ENCODE measurements around the gene C2orf49. TPM values are rescaled to one million over a fixed set of nuclear protein-coding genes. Genes with fewer than 3 reads are reported as not detected.

The C2orf49 gene
- polyA plus RNA-seq, 3 donors = 8.1 to 10.4 (median 8.6) TPM

GRCh38 chr2:105299290-105299689 lies 38.0 kb upstream of the C2orf49 start:
- Mint-ChIP-seq H3K27ac (peak overlapping the region in 1 of 7 donors; percentile 16), H3K4me3 (no peak overlapping the region), H3K4me1 (peaks cover 5% of the 10 kb centered on the region), H3K36me3 (peaks cover 55 to 63% of the 10 kb centered on the region in 2 donors), H3K27me3 (ENCODE audit: low read depth in 3 of 3) (peaks cover 0 to 2% (median 0%) of the 10 kb centered on the region in 3 donors), H3K9me3 (no peaks in the 10 kb centered on the region)
- Histone ChIP-seq H3K27me3 (ENCODE audit: control insufficient read depth in 2 of 2, insufficient read depth in 2 of 2, low read length in 2 of 2) (no peaks in the 10 kb centered on the region), H3K4me2 (replicated peaks; ENCODE audit: extremely low read depth, low read length, poor library complexity, severe bottlenecking) (no peak overlapping the region), H3K4me3 (replicated peaks in 1 of 3; ENCODE audit: low read depth in 2 of 3, low read length in 3 of 3) (no peak overlapping the region), H3K79me2 (ENCODE audit: insufficient read depth, low read length) (peaks cover 42% of the 10 kb centered on the region), H3K9ac (ENCODE audit: insufficient read depth, low read length, poor library complexity, severe bottlenecking) (no peak overlapping the region), H3K9me3 (replicated peaks in 1 of 2; ENCODE audit: control insufficient read depth in 1 of 2, insufficient read depth in 1 of 2, low read length in 2 of 2) (no peaks in the 10 kb centered on the region), H3K36me3 (replicated peaks in 1 of 2; ENCODE audit: control insufficient read depth in 1 of 2, insufficient read depth in 2 of 2, low read length in 2 of 2) (peaks cover 36 to 68% of the 10 kb centered on the region in 2 donors), H3K27ac (ENCODE audit: low read depth in 1 of 2, low read length in 2 of 2) (no peak overlapping the region), H3K4me1 (ENCODE audit: control insufficient read depth in 1 of 2, insufficient read depth in 2 of 2, low read length in 2 of 2) (no peaks in the 10 kb centered on the region), H4K20me1 (ENCODE audit: insufficient read depth, low read length) (peaks cover 16% of the 10 kb centered on the region), H2AFZ (ENCODE audit: insufficient read depth, low read depth, low read length, poor library complexity, severe bottlenecking) (no peak overlapping the region)
- intact Hi-C loops (cut with micrococcal nuclease) = no loop called here
- 97% methylated on average over 5 of the region's 5 CpGs for WGBS (ENCODE audit: insufficient coverage)
- no peak for DNase-seq
- TF ChIP-seq CTCF (IDR thresholded peaks at IDR 0.05) = no peak

GRCh38 chr2:105301646-105302045 lies 35.7 kb upstream of the C2orf49 start:
- no peak for DNase-seq
- no peaks in the 10 kb centered on the region for H3K9me3 ChIP-seq (replicated peaks in 1 of 2; ENCODE audit: control insufficient read depth in 1 of 2, insufficient read depth in 1 of 2, low read length in 2 of 2)
- Mint-ChIP-seq H3K36me3 (peaks cover 38 to 51% of the 10 kb centered on the region in 2 donors), H3K9me3 (no peaks in the 10 kb centered on the region), H3K4me1 (peaks cover 5% of the 10 kb centered on the region), H3K27ac (peak overlapping the region in 1 of 7 donors; percentile 55), H3K4me3 (no peak overlapping the region), H3K27me3 (ENCODE audit: low read depth in 3 of 3) (peaks cover 0 to 2% (median 0%) of the 10 kb centered on the region in 3 donors)
- H3K27me3 ChIP-seq (ENCODE audit: control insufficient read depth in 2 of 2, insufficient read depth in 2 of 2, low read length in 2 of 2) = no peaks in the 10 kb centered on the region
- WGBS (ENCODE audit: insufficient coverage) = no CpG with 5 or more reads among the region's 3 CpGs
- H4K20me1 ChIP-seq (ENCODE audit: insufficient read depth, low read length) = peaks cover 16% of the 10 kb centered on the region
- intact Hi-C loops (cut with micrococcal nuclease) = no loop called here
- TF ChIP-seq CTCF (IDR thresholded peaks at IDR 0.05) = no peak
- H3K4me1 ChIP-seq (ENCODE audit: control insufficient read depth in 1 of 2, insufficient read depth in 2 of 2, low read length in 2 of 2) = no peaks in the 10 kb centered on the region
- H3K4me2 ChIP-seq (replicated peaks; ENCODE audit: extremely low read depth, low read length, poor library complexity, severe bottlenecking) = no peak overlapping the region
- no peak overlapping the region for H3K9ac ChIP-seq (ENCODE audit: insufficient read depth, low read length, poor library complexity, severe bottlenecking)
- H2AFZ ChIP-seq (ENCODE audit: insufficient read depth, low read depth, low read length, poor library complexity, severe bottlenecking) = no peak overlapping the region
- peaks cover 25 to 65% of the 10 kb centered on the region in 2 donors for H3K36me3 ChIP-seq (replicated peaks in 1 of 2; ENCODE audit: control insufficient read depth in 1 of 2, insufficient read depth in 2 of 2, low read length in 2 of 2)
- H3K27ac ChIP-seq (ENCODE audit: low read depth in 1 of 2, low read length in 2 of 2) = no peak overlapping the region
- peaks cover 57% of the 10 kb centered on the region for H3K79me2 ChIP-seq (ENCODE audit: insufficient read depth, low read length)
- H3K4me3 ChIP-seq (replicated peaks in 1 of 3; ENCODE audit: low read depth in 2 of 3, low read length in 3 of 3) = no peak overlapping the region
